Frontal cortex (tissue), 4 donors: ENCODE measurements around the gene TPRX1. TPM values are rescaled to one million over a fixed set of nuclear protein-coding genes. Genes with fewer than 3 reads are reported as not detected.
"Not testable (repeated sequence)": the region's sequence is repeated elsewhere in the genome, so short reads cannot be mapped to it uniquely, and the experiment has no call there.

Experiments used
- DNase-seq, 2 donors: peaks; one replicate each; pipeline ENCODE4 v3.0.0; 2012; ENCODE audit warnings: low spot score in 2 of 2
- FAIRE-seq: peaks from 2 replicates; lab custom pipeline; 2012; peaks lifted over from hg19 to GRCh38; lab: Jason Lieb, UNC
- total RNA-seq: library from RNA; depleted of rRNA; stranded (reverse); fragments of >200 nt; gene quantifications from one replicate; pipeline ENCODE4 v1.2.3, GENCODE V29; 2014
- donor health status: control.
- donor health status: control.
- donor health status: control.

TPRX1 gene
- total RNA-seq, 1 donor from 2014 or later: not detected

- FAIRE-seq (no peak), DNase-seq (no peak)
Measured at GRCh38 chr19:47776568-47776967, 27.8 kb downstream of the TPRX1 start.

- FAIRE-seq, DNase-seq: not testable (repeated sequence)
Measured at GRCh38 chr19:47771291-47771690, 33.1 kb downstream of the TPRX1 start.

GRCh38 chr19:47769534-47769933, 34.8 kb downstream of the TPRX1 start:
- FAIRE-seq: no peak
- DNase-seq: no peak

- no peak for FAIRE-seq
- no peak for DNase-seq
Measured at GRCh38 chr19:47768604-47769003, 35.7 kb downstream of the TPRX1 start.

GRCh38 chr19:47767349-47767748, 37.0 kb downstream of the TPRX1 start:
- FAIRE-seq (no peak), DNase-seq (no peak)

GRCh38 chr19:47766670-47767069, 37.7 kb downstream of the TPRX1 start:
- no peak for FAIRE-seq

GRCh38 chr19:47766359-47766620, 38.1 kb downstream of the TPRX1 start:
- FAIRE-seq (no peak), DNase-seq (no peak)

More at GRCh38 chr19:47766670-47767069, 37.7 kb downstream of the TPRX1 start:
- no peak for DNase-seq

GRCh38 chr19:47765523-47766358, 38.6 kb downstream of the TPRX1 start:
- DNase-seq (no peak), FAIRE-seq (no peak)

GRCh38 chr19:47764705-47765104, 39.6 kb downstream of the TPRX1 start:
- not testable (repeated sequence) for DNase-seq, FAIRE-seq

- FAIRE-seq: no peak
- no peak for DNase-seq
Measured at GRCh38 chr19:47762615-47763308, 41.6 kb downstream of the TPRX1 start.

- DNase-seq (no peak), FAIRE-seq (no peak)
Measured at GRCh38 chr19:47762151-47762550, 42.2 kb downstream of the TPRX1 start.

- no peak for FAIRE-seq
- DNase-seq: no peak
Measured at GRCh38 chr19:47761566-47761965, 42.8 kb downstream of the TPRX1 start.

- FAIRE-seq: no peak
- no peak for DNase-seq
Measured at GRCh38 chr19:47760632-47760999, 43.7 kb downstream of the TPRX1 start.

GRCh38 chr19:47758443-47758804, 45.9 kb downstream of the TPRX1 start:
- DNase-seq (no peak), FAIRE-seq (no peak)

- DNase-seq (no peak), FAIRE-seq (no peak)
Measured at GRCh38 chr19:47757617-47758442, 46.5 kb downstream of the TPRX1 start.

GRCh38 chr19:47756953-47757608, 47.3 kb downstream of the TPRX1 start:
- no peak for DNase-seq
- no peak for FAIRE-seq

- DNase-seq (no peak), FAIRE-seq (no peak)
Measured at GRCh38 chr19:47756627-47756929, 47.8 kb downstream of the TPRX1 start.

- no peak for FAIRE-seq
- DNase-seq: no peak
Measured at GRCh38 chr19:47755762-47756626, 48.4 kb downstream of the TPRX1 start.

GRCh38 chr19:47755065-47755761, 49.1 kb downstream of the TPRX1 start:
- DNase-seq (no peak), FAIRE-seq (no peak)
